GM12874 (cell line): ENCODE data around the gene CHMP2A.

Experiments used
- TF ChIP-seq, protein P1 (sequence below): IDR thresholded peaks from 2 replicates; pipeline ENCODE4 v1.5.1; 2011; ENCODE audit warnings: low read depth, mild to moderate bottlenecking, control low read depth, low read length, moderate library complexity; ENCODE audit not compliant: insufficient read depth

The CHMP2A gene

GRCh38 chr19:58563823-58564222, 8.9 kb upstream of the CHMP2A start:
- TF ChIP-seq, protein P1, sequence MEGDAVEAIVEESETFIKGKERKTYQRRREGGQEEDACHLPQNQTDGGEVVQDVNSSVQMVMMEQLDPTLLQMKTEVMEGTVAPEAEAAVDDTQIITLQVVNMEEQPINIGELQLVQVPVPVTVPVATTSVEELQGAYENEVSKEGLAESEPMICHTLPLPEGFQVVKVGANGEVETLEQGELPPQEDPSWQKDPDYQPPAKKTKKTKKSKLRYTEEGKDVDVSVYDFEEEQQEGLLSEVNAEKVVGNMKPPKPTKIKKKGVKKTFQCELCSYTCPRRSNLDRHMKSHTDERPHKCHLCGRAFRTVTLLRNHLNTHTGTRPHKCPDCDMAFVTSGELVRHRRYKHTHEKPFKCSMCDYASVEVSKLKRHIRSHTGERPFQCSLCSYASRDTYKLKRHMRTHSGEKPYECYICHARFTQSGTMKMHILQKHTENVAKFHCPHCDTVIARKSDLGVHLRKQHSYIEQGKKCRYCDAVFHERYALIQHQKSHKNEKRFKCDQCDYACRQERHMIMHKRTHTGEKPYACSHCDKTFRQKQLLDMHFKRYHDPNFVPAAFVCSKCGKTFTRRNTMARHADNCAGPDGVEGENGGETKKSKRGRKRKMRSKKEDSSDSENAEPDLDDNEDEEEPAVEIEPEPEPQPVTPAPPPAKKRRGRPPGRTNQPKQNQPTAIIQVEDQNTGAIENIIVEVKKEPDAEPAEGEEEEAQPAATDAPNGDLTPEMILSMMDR: no peak

DNA sequence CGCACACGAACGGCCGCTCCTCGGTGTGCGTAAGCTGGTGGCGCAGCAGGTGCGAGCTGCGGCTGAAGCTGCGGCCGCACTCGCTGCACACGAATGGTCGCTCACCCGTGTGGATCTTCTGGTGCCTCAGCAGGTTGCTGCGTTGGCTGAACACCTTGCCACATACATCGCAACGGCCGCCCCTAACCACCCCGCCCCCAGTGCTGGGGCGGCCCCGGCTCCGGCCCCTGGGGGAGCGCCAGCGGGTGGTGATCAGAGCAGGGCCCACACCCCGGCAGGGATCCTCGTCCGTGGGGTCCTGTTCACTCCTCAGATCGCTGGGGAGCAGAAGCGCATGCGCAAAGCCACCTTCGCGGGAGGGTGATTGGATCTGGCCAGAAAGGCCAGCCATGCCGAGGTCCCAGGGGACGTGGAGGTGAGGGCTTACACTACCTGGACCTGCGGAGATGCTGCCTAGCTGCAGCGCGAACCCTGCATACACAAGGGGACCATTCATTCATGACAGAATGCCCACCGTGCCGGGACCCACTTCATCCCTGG, 8.2 kb upstream of the CHMP2A start:
- TF ChIP-seq, protein P1: no peak

DNA sequence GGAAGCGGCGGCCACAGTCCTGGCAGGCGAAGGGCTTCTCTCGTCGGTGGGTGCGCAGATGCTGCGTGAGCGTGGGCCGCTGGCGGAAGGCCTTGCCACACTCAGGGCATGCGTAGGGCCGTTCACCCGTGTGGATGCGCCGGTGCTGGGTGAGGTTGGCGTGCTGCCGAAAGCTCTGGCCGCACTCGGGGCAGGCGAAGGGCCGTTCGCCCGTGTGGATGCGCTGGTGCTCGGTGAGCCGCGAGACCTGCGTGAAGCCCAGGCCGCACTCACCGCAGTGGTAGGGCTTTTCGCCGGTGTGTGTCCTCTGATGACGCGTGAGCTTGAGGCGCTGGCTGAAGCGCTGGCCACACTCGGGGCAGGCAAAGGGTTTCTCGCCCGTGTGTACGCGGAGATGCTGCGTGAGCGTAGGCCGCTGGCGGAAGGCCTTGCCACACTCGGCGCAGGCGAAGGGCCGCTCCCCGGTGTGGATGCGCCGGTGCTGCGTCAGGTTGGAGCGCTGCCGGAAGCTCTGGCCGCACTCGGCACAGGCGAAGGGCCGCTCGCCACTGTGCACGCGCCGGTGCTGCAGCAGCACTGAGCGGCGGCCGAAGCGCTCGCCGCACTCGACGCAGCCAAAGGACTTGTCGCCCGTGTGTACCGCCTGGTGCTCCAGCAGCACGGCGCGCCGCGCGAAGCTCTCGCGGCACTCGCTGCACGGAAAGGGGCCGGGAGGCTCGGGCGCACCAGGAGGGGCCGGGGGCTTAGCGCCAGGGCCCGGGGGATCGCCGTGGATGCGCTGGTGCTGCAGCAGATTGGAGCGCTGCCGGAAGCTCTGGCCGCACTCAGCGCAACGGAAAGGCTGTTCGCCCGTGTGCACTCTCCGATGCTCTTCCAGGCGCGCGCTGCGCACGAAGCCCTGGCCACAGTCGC, 7.5 kb upstream of the CHMP2A start:
- TF ChIP-seq, protein P1: no peak

DNA sequence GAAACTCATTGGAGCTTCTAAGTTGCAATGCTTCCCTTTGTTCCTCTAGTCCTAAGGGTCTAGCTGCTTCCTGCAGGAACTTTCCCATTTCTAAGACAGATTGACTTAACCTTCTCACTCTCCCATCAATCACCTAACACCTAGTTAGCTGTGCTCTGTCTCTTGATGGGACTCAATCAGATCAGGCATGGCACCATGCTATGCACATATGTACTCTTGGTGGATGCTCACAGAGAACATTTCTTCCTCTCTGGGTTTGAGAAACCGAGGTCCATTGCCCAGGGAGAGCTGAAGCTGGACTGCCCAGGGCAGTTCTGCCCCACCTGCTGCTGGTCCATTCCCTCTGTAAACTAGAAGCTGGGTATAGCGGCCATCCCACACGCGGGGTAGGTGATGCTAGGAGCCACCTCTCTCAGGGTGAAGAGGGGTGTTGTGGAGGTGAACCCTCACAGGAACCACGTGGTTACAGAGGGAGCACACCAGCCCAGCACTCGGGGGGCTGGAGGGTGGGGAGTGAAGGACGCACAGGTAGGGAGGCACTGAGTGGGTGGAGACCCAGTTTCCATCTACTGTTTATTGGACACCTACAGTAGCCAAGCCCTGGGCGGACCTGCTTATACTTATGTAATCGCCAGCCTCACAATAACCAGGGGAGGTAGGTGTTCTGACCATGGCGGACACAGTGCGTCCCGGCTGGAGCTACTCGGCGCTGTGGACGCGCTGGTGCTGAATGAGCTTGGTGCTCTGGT, 6.6 kb upstream of the CHMP2A start:
- TF ChIP-seq, protein P1: no peak

GRCh38 chr19:58560921-58561320, 6.0 kb upstream of the CHMP2A start:
- TF ChIP-seq, protein P1: no peak

DNA sequence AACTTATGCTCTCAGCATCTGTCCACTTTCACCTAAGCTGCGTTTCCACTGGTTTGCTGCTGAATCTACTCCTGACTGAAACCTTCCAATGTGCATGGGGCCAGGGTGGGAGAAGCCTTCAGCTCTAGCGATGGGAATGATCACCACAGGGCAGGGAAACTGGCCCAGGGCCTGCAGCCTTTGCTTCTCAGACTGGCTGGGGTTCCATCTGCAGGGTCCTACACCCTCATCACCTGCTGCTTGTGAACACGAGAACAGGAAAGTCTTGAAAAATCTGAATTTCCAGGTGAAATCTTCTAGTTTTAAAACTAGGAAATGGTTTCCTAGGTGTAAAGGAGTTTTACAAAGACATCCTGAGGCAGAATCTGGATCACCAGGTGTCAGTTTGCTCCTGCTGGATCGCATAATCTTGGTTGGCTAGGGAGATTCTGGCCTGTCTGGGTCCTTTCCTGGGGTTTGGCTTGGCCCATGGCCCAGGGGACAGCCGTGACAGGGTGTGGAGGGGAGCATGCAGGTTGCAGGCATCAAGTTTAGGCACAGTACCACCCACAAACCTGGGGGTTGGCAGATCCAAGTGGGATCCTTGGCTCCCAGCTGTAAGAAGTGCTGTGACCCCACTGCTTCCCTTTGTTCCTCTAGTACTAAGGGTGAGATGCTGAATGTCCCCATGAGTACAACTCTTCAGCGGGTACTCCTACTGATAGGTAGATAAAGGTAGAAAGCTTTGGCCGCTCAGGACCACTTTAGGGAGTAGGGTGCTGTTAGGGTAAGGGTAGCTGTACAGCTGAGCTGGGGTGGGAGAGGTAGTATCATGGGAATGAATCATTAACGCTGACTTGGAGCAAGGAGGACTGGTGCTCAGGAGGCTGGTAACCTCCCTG, 5.3 kb upstream of the CHMP2A start:
- TF ChIP-seq, protein P1: no peak
